Activated gamma-delta T cell treated with Interleukin-2 at 50 U/mL for 16 hours (primary cell): ENCODE results near the gene CTDSPL.

Experiments used
- DNase-seq: peaks from one replicate; pipeline ENCODE4 v3.0.0-alpha.2; 2020

The CTDSPL gene

GRCh38 chr3:37991109-37991508 is 129.4 kb downstream of the CTDSPL start:
- DNase-seq: no peak

GRCh38 chr3:37991823-37992222 is 130.1 kb downstream of the CTDSPL start:
- DNase-seq: no peak

- no peak for DNase-seq
Observed at GRCh38 chr3:37992271-37993066, 130.8 kb downstream of the CTDSPL start.

DNA sequence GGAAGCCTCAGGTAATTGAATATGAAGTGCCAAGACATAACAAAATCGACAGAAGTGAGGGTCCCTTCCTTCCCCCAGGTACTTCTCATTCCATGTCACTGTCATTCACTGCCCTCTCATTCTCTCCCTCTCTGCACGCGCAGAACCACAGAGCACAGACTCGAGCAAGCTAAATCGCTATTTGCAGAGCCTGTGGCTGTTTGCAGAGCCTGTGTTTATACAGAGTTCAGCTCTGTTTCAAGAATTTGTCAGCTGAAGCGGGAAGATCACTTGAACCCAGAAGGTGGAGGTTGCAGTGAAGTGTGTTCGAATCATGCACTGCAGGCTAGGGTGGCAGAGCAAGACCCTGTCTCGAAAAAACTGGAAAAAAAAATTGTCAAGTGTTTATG is 131.4 kb downstream of the CTDSPL start:
- no peak for DNase-seq

- no peak for DNase-seq
Observed at GRCh38 chr3:37993460-37993819, 131.8 kb downstream of the CTDSPL start.

GRCh38 chr3:37993820-37994638 is 132.3 kb downstream of the CTDSPL start:
- peak; percentile 51 for DNase-seq

DNA sequence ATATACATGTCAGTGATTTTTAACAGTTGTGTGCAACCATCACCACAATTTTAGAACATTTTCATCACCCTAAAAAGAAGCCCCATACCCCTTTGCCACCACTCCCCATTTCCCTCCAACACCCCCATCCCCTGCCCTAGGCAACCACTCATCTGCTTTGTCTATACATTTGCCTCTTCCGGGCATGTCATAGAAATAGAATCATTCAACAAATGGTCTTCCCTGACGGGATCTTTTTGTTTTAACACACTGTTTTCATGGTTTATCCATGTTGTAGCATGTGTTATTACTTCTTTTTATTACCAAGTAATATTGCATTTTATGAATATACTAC is 132.9 kb downstream of the CTDSPL start:
- DNase-seq: no peak

DNA sequence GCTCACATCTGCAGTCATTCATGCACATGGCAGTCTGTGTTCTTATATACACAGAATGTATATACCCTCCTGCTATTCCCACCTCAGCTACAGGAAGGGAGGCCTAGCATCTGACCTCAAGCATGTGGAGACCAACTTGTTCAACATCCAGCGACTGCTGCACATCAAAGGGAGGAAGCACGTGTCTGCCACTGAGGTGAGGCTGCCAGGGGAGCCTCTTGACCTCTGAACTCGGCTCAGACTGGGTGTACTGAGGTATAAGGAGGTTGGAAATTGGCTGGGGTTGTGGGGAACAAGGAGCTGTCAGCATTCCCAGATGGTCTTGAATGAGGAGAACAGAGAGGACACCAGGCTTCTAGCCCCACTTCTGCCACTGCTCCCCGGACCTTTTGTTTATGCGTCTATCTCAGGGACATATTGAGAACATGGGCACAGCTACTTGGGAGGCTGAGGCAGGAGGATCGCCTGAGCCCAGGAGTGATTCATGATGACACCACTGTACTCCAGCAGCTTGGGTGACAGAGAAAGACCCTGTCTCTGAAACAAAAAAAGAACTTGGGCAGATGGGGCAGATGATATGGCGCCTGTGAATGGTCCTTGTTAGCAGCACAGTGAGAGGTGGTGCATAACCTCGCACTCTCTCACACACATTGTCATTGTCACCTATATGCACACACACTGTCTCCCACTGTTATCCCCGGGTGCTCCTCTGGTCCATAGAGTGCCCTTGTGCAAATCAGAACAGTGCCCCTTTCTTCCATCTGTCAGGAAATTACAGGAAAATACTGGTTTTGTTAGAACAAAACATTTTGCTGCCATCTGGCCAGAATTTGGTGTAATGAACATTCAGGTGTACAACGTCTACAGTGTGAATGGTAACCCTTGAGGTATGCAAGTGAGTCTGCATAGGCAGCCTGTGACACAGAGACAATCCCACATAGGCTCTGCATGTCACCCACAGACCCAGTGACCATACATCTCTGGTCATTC is 134.3 kb downstream of the CTDSPL start:
- DNase-seq: no peak

- DNase-seq: peak; percentile 77
Observed at GRCh38 chr3:37996785-37997301, 135.2 kb downstream of the CTDSPL start.

GRCh38 chr3:37997342-37997741 is 135.7 kb downstream of the CTDSPL start:
- no peak for DNase-seq

DNA sequence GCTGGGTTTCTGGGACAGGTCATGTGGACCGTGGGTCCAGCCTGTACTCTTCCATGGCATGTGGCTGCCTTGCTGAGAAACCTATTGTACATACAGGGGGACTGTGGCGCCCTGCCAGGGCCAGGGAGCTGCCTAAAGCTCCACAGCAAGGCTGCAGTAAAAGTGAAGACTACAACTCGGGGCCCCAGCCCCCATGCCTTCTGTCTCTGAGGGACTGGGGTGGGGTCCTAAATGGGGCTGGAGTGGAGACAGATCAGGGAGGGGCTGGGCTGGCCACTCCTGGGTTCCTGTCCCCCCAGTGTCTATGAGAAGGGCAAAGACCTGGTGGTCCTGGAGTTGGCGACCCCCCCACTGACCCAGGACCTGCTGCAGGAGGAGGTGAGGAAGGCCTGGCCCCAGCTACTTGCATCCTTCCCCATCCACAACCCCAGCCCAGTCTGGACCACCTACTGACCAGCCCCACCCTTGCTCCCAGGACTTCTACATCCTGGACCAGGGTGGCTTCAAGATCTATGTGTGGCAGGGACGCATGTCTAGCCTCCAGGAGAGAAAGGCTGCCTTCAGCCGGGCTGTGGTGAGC is 136.2 kb downstream of the CTDSPL start:
- DNase-seq: no peak

GRCh38 chr3:37999836-38000235 is 138.2 kb downstream of the CTDSPL start:
- DNase-seq: no peak

- no peak for DNase-seq
Observed at GRCh38 chr3:38000242-38000916, 138.7 kb downstream of the CTDSPL start.

DNA sequence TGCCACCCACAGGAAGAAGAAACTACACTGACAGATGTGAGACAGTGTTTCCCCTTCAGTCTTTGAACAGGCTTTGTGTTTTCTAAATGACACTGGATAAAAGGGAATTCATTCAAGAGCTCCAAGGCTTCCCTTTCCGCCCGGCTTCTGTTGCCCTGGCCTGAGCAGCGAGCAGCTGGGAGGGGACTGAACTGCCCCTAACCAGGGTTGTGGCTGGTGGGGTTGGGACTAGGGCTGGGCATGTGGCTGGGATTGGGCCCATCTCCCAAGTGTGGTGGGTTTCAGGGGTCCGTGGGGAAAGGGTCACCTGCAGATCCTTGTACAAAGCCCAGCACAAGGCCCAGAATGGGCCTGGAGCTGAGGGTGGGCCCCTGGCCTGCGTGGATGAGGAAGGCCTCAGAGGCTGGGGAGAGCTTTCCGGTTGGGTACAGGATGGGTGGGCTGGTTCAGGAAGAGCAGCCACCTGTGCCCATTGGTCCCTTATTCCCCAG is 139.3 kb downstream of the CTDSPL start:
- DNase-seq: no peak

DNA sequence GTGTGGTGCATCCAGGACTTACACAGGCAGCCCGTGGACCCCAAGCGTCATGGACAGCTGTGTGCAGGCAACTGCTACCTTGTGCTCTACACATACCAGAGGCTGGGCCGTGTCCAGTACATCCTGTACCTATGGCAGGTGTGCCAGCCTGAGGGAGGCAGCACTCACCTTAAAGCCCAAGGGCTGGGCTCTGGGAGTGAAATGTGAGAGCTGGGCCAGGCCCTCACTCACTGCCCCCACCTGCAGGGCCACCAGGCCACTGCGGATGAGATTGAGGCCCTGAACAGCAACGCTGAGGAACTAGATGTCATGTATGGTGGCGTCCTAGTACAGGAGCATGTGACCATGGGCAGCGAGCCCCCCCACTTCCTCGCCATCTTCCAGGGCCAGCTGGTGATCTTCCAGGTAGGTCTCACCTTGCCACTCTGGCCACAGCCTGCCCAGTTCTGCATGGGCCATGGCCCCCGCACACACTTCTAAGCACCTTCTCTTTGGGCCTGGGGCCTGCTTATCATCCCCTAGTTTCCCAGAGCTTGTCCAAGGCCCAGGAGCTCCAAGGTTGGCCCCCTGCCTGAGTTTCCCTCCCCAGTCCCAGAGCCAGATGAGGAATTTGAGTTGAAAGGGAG is 139.9 kb downstream of the CTDSPL start:
- no peak for DNase-seq

DNA sequence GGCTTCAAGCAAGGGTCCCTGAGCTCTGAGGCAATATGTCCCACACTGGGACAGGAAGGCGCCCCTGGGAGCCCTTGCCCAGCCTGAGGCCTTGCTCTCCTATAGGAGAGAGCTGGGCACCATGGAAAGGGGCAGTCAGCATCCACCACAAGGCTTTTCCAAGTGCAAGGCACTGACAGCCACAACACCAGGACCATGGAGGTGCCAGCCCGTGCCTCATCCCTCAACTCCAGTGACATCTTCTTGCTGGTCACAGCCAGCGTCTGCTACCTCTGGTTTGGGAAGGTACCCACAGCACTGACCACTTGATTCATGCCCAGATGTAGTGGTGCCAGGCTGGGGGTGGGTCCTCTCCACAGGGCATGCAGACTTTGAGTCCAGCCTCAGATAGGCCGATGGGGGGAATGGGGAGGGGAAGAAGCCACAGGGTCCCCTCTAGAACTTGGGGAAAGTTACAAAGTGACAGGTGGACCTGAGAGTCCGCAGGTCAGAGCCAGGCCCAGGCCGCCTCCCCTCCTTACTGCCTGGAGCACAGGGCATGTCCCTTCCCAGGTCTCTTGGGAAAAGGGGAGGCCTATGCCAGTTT is 140.7 kb downstream of the CTDSPL start:
- no peak for DNase-seq

- DNase-seq: no peak
Observed at GRCh38 chr3:38002940-38003339, 141.3 kb downstream of the CTDSPL start.

GRCh38 chr3:38003371-38003816 is 141.7 kb downstream of the CTDSPL start:
- DNase-seq: peak; percentile 55

DNA sequence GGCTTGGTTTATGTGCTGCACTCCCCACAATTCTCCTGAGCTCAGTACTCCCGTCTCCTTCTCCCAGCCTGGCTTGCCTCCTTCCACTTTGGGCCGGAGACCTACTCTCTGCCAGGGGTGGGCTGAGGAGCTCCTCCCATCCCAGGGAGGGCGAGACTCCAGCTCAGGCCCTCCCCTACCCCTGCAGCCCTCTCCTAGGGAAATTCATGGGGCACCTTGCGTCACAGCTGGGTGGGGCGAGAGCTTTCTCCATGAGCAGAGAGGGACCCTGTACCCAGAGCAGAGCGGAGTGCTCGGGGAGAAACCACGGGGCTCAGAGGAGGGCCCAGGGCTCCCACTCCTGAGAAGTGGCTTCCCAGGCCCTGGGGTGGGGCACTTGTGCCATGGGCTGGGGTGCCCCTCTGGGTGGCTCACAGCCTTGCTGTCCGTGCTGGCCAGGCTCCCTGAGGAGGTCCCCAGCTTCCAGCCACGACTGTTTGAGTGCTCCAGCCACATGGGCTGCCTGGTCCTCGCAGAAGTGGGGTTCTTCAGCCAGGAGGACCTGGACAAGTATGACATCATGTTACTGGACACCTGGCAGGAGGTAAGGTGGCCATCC is 142.2 kb downstream of the CTDSPL start:
- no peak for DNase-seq

GRCh38 chr3:38004415-38005075 is 142.9 kb downstream of the CTDSPL start:
- peak; percentile 58 for DNase-seq
